ENCODE data around the gene MEGF8. TPM values are rescaled to one million over a fixed set of nuclear protein-coding genes. Genes with fewer than 3 reads are reported as not detected.

The MEGF8 gene
- total RNA-seq, 1 donor from 2014 or later = 7.1 TPM

DNA sequence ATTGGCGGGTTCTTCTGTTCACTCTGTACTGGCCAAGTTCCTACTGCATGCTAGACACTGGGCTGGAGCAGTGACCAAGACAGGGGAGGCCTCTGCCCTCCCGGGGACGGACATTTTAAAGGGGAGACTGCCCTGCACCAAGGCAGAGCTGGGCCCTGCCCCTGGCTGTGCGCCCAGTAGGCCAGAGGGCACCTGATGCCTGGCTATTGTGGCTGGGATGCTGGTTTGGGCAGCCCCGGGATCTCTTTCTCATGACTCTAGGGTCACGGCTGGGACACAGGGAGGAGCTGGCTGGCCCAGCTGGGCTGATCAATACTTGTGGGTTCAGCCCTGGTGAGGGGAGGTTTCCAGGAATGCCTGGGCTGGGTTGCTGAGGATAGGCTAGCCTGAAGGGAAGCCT lies 84.0 kb downstream of the MEGF8 start:
- DNase-seq (ENCODE audit: low read depth) (no peak), FAIRE-seq (no peak)
- Histone ChIP-seq H3K27me3 (ENCODE audit: control insufficient read depth, insufficient read depth, low read length) (no peaks in the 10 kb centered on the region), H3K4me3 (ENCODE audit: low read depth, low read length) (no peak overlapping the region), H3K36me3 (ENCODE audit: control insufficient read depth, insufficient read depth, low read length) (peaks cover 5% of the 10 kb centered on the region)
- TF ChIP-seq, protein P1, sequence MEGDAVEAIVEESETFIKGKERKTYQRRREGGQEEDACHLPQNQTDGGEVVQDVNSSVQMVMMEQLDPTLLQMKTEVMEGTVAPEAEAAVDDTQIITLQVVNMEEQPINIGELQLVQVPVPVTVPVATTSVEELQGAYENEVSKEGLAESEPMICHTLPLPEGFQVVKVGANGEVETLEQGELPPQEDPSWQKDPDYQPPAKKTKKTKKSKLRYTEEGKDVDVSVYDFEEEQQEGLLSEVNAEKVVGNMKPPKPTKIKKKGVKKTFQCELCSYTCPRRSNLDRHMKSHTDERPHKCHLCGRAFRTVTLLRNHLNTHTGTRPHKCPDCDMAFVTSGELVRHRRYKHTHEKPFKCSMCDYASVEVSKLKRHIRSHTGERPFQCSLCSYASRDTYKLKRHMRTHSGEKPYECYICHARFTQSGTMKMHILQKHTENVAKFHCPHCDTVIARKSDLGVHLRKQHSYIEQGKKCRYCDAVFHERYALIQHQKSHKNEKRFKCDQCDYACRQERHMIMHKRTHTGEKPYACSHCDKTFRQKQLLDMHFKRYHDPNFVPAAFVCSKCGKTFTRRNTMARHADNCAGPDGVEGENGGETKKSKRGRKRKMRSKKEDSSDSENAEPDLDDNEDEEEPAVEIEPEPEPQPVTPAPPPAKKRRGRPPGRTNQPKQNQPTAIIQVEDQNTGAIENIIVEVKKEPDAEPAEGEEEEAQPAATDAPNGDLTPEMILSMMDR (IDR thresholded peaks at IDR 0.05; ENCODE audit: insufficient read depth, low read length, severe bottlenecking) = no peak

DNA sequence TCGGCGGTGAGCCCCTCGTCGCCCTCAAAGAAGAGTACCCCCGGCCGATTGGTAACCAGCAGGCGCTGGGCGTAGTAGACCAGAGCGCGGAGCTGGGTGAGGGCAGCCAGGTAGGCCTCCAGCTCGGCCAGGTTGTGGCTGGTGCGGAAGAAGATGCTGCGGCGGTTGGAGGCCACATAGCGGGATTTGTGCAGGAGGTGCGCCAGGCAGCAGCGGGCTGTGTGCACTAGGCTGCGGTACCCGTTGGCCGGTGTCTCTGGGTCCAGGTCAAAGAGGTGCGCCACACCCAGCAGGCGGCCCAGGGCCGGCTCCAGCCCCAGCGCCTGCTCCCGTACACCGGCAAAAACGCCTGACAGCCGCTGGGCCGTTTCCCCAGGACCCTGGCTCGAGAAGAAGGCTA lies 84.9 kb downstream of the MEGF8 start:
- Histone ChIP-seq H3K4me3 (ENCODE audit: low read depth, low read length) (no peak overlapping the region), H3K27me3 (ENCODE audit: control insufficient read depth, insufficient read depth, low read length) (no peaks in the 10 kb centered on the region), H3K36me3 (ENCODE audit: control insufficient read depth, insufficient read depth, low read length) (peaks cover 4% of the 10 kb centered on the region)
- no peak for DNase-seq (ENCODE audit: low read depth)
- no peak for FAIRE-seq
- TF ChIP-seq, protein P1 (IDR thresholded peaks at IDR 0.05; ENCODE audit: insufficient read depth, low read length, severe bottlenecking) = no peak

DNA sequence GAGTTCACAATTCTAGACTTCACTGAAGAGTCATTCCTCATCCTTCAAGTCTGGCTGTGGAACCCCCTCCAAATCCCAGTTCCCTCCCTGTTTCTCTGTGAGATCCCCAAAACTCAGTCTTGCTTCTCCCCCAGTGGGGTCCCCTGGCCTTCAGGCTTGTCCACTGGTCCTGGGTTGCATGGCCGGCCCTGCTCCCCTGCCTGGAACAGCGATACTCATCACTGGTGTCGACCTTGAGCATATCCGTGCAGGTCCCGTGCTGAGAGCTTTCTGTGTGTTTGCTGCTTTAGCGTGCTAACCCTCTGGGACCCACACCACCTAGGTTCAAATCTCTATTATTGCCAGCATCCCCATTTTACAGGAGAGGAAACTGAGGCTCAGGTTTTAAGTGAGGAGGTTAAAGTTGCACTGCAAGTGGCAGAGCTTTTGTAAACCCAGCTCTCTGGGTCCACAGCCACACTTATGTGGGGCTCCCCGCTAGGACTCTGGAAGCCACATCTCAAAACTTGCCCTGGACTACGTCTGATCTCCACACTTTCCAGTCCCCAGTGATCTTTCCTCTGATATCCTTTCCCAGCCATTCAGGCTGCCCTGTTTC lies 86.2 kb downstream of the MEGF8 start:
- TF ChIP-seq, protein P1 (IDR thresholded peaks at IDR 0.05; ENCODE audit: insufficient read depth, low read length, severe bottlenecking) = no peak

DNA sequence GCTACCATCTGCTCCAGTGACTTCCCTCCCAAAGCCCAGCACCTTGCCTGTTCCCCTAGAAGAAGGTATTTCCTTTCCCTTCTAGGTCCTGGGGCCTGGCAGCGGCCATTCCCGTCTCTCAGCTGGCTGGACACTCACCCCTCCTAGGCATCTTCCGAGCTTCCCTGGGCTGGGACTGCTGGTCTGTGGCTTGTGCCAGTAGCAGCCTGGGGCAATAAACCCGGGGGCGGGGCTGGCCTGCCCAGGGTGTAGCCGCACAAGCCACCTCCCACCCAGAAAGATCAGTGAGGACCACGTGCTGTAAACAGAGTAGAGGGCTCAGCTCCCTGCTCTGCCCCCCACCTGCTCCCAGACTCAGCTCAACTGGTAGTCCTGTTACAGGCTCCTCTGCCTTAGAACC lies 86.8 kb downstream of the MEGF8 start:
- DNase-seq (ENCODE audit: low read depth) (no peak), FAIRE-seq (no peak)
- Histone ChIP-seq H3K27me3 (ENCODE audit: control insufficient read depth, insufficient read depth, low read length) (no peaks in the 10 kb centered on the region), H3K36me3 (ENCODE audit: control insufficient read depth, insufficient read depth, low read length) (peaks cover 3% of the 10 kb centered on the region), H3K4me3 (ENCODE audit: low read depth, low read length) (no peak overlapping the region)
- TF ChIP-seq, protein P1 (IDR thresholded peaks at IDR 0.05; ENCODE audit: insufficient read depth, low read length, severe bottlenecking) = no peak

More for the DNA sequence above, 86.2 kb downstream of the MEGF8 start:
- Histone ChIP-seq H3K36me3 (ENCODE audit: control insufficient read depth, insufficient read depth, low read length) (peaks cover 3% of the 10 kb centered on the region), H3K4me3 (ENCODE audit: low read depth, low read length) (no peak overlapping the region), H3K27me3 (ENCODE audit: control insufficient read depth, insufficient read depth, low read length) (no peaks in the 10 kb centered on the region)
- peak; percentile 7 for FAIRE-seq
- no peak for DNase-seq (ENCODE audit: low read depth)

DNA sequence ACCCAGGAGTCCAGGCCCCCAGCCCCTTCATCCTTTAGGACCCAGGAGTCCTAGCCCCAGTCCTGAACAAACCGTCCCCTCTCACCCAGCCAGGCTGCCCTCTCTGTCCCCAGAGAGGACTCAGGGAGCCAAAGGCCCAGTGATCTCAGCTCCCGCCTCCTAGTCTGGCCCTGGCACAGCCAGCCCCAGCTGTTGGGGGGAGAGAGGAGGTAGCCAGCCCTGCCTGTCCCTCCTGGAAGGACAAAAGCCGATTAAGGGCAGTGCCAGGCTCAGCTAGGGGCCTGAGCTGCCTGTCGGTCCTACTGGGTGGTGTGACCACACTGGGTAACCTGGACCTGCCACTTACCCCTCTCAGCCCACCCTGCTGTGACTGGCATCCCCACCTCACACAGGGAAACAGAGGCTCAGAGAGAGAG lies 87.2 kb downstream of the MEGF8 start:
- TF ChIP-seq, protein P1 (IDR thresholded peaks at IDR 0.05; ENCODE audit: insufficient read depth, low read length, severe bottlenecking) = no peak
- FAIRE-seq (no peak), DNase-seq (ENCODE audit: low read depth) (no peak)
- H3K4me3 ChIP-seq (ENCODE audit: low read depth, low read length) = no peak overlapping the region
- no peaks in the 10 kb centered on the region for H3K27me3 ChIP-seq (ENCODE audit: control insufficient read depth, insufficient read depth, low read length)
- H3K36me3 ChIP-seq (ENCODE audit: control insufficient read depth, insufficient read depth, low read length) = peaks cover 1% of the 10 kb centered on the region

DNA sequence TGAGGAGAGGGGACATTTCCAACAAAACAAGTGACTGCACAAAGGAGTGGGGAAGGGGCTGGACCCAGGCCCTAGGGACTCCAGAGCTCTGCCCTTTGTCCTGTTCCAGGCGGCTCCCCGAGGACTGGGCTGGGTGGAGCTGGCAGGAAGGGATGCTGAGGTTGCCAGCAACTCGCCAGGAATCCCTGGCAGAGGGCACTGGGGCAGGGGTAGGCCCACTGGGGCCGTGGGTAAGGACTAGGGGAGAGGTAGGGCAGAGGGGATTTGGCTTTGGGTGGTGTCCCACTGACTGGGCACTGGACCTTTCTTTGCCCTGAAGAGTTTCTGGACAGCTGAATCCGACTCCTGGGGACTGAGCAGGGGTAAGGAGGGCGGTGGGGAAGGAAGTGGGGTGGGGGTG lies 93.9 kb downstream of the MEGF8 start:
- TF ChIP-seq, protein P1 (IDR thresholded peaks at IDR 0.05; ENCODE audit: insufficient read depth, low read length, severe bottlenecking) = no peak
- FAIRE-seq (no peak), DNase-seq (ENCODE audit: low read depth) (no peak)
- H3K36me3 ChIP-seq (ENCODE audit: control insufficient read depth, insufficient read depth, low read length) = no peaks in the 10 kb centered on the region
- no peak overlapping the region for H3K4me3 ChIP-seq (ENCODE audit: low read depth, low read length)
- H3K27me3 ChIP-seq (ENCODE audit: control insufficient read depth, insufficient read depth, low read length) = no peaks in the 10 kb centered on the region

All from bronchial epithelial cell (primary cell).